GM12874 (cell line): ENCODE data around the gene UMAD1.

Source experiments
- CTCF ChIP-seq: IDR thresholded peaks from 2 replicates; pipeline ENCODE4 v1.5.1; 2011; ENCODE audit warnings: low read depth, mild to moderate bottlenecking, control low read depth, low read length, moderate library complexity; ENCODE audit not compliant: insufficient read depth

UMAD1 gene

GRCh38 chr7:7652798-7653540, 12.4 kb downstream of the UMAD1 start:
- TF ChIP-seq CTCF, result no peak

GRCh38 chr7:7653593-7654187, 13.1 kb downstream of the UMAD1 start:
- peak; percentile 67 for TF ChIP-seq CTCF

GRCh38 chr7:7654964-7655715, 14.6 kb downstream of the UMAD1 start:
- TF ChIP-seq CTCF, result no peak

GRCh38 chr7:7662527-7662926, 22.0 kb downstream of the UMAD1 start:
- TF ChIP-seq CTCF, result no peak

- no peak for TF ChIP-seq CTCF
Measured at GRCh38 chr7:7664291-7664690, 23.7 kb downstream of the UMAD1 start.

GRCh38 chr7:7665031-7665430, 24.5 kb downstream of the UMAD1 start:
- no peak for TF ChIP-seq CTCF

- TF ChIP-seq CTCF, result no peak
Measured at GRCh38 chr7:7667187-7667586, 26.6 kb downstream of the UMAD1 start.
